Stimulated activated CD4-positive, alpha-beta T cell treated with anti-CD3 and anti-CD28 coated beads, Interleukin-1b, Interleukin-23, amount 100 ng/mL, for 48 hours (primary cell): ENCODE results near the gene TRMT2B.
"Not testable (repeated sequence)": the region's sequence is repeated elsewhere in the genome, so short reads cannot be mapped to it uniquely, and the experiment has no call there.

Experiments
- DNase-seq: peaks from one replicate; pipeline ENCODE4 v3.0.0-alpha.2; 2020

TRMT2B gene

GRCh38 chrX:100995469-100995868 is 56.4 kb downstream of the TRMT2B start:
- peak; percentile 43 for DNase-seq

GRCh38 chrX:100994352-100995281 is 57.3 kb downstream of the TRMT2B start:
- peak; percentile 18 for DNase-seq

GRCh38 chrX:100990139-100990538 is 61.8 kb downstream of the TRMT2B start:
- no peak for DNase-seq

- no peak for DNase-seq
These were observed 67.1 kb downstream of the TRMT2B start for GRCh38 chrX:100984818-100985217.

GRCh38 chrX:100981498-100981845 is 70.4 kb downstream of the TRMT2B start:
- DNase-seq = not testable (repeated sequence)

GRCh38 chrX:100980608-100981497 is 71.1 kb downstream of the TRMT2B start:
- no peak for DNase-seq

GRCh38 chrX:100979881-100980607 is 71.9 kb downstream of the TRMT2B start:
- DNase-seq = no peak

- no peak for DNase-seq
These were observed 75.7 kb downstream of the TRMT2B start for GRCh38 chrX:100976211-100976610.

GRCh38 chrX:100975212-100975611 is 76.7 kb downstream of the TRMT2B start:
- no peak for DNase-seq

GRCh38 chrX:100973411-100973810 is 78.5 kb downstream of the TRMT2B start:
- DNase-seq = no peak

- DNase-seq = no peak
These were observed 82.0 kb downstream of the TRMT2B start for GRCh38 chrX:100969936-100970335.

- DNase-seq = no peak
These were observed 82.5 kb downstream of the TRMT2B start, which contains the start of gene ARL13A for GRCh38 chrX:100969408-100969807. Gene ARL13A (plus strand): TSS chrX:100969708. CDS start chrX:100973690, 3,982 bp downstream.

GRCh38 chrX:100964362-100964761 is 87.5 kb downstream of the TRMT2B start:
- no peak for DNase-seq

GRCh38 chrX:100962811-100963210 is 89.1 kb downstream of the TRMT2B start:
- no peak for DNase-seq
